Measurements from ENCODE around the gene SLC34A3.

GRCh38 chr9:137214620-137215019, 16.1 kb upstream of the SLC34A3 start:
- TF ChIP-seq POLR2AphosphoS5 (IDR thresholded peaks at IDR 0.05) (no peak), CTCF (IDR thresholded peaks at IDR 0.05) (no peak), POLR2A (IDR thresholded peaks at IDR 0.05; ENCODE audit: low read depth) (no peak)
